GM23248 (cell line): Measurements from ENCODE around the gene GAREM1. TPM values are rescaled to one million over a fixed set of nuclear protein-coding genes. Genes with fewer than 3 reads are reported as not detected.
A peak's percentile ranks its signal among the peaks of the same experiment; 100 is the strongest.

Source experiments
- DNase-seq: peaks from one replicate; pipeline ENCODE4 v3.0.0-alpha.2; 2015
- H2AFZ ChIP-seq: fragments of 200-600 bp; sonication (generic); 2 replicates; pipeline ENCODE4 v1.6.1; 2016; ENCODE audit warnings: antibody characterized with exemption
- H3F3A ChIP-seq: fragments of 200-600 bp; sonication (generic); 2 replicates; pipeline ENCODE4 v1.6.1; 2016; ENCODE audit warnings: mild to moderate bottlenecking, antibody characterized with exemption, mixed run types; ENCODE audit not compliant: insufficient read depth
- H3K27ac ChIP-seq: fragments of 200-600 bp; sonication (generic); 2 replicates; pipeline ENCODE4 v1.5.1; 2016; ENCODE audit warnings: mild to moderate bottlenecking
- H3K27me3 ChIP-seq: fragments of 200-600 bp; sonication (generic); replicated peaks from 2 replicates; pipeline ENCODE4 v1.6.1; 2016; ENCODE audit warnings: mild to moderate bottlenecking; ENCODE audit not compliant: insufficient read depth
- H3K36me3 ChIP-seq: fragments of 200-600 bp; sonication (generic); 2 replicates; pipeline ENCODE4 v1.6.1; 2016; ENCODE audit warnings: low read depth, mild to moderate bottlenecking
- H3K4me1 ChIP-seq: fragments of 200-600 bp; sonication (generic); 2 replicates; pipeline ENCODE4 v1.6.1; 2016; ENCODE audit warnings: mild to moderate bottlenecking; ENCODE audit not compliant: insufficient read depth
- H3K4me2 ChIP-seq: fragments of 200-600 bp; sonication (generic); one replicate; pipeline ENCODE4 v1.6.1; 2016; ENCODE audit warnings: mild to moderate bottlenecking; ENCODE audit not compliant: unreplicated experiment
- H3K4me3 ChIP-seq: fragments of 200-600 bp; sonication (generic); 2 replicates; pipeline ENCODE4 v1.5.1; 2016; ENCODE audit warnings: mild to moderate bottlenecking
- H3K79me2 ChIP-seq: fragments of 200-600 bp; sonication (generic); 2 replicates; pipeline ENCODE4 v1.6.1; 2016; ENCODE audit warnings: mild to moderate bottlenecking; ENCODE audit not compliant: insufficient read depth
- H3K9ac ChIP-seq: fragments of 200-600 bp; sonication (generic); 2 replicates; pipeline ENCODE4 v1.6.1; 2016; ENCODE audit warnings: mild to moderate bottlenecking
- H3K9me2 ChIP-seq: fragments of 200-600 bp; sonication (generic); 2 replicates; pipeline ENCODE4 v1.6.1; 2016; ENCODE audit warnings: mixed run types, mild to moderate bottlenecking, moderate library complexity; ENCODE audit not compliant: insufficient read depth
- H3K9me3 ChIP-seq: fragments of 200-600 bp; sonication (generic); one replicate; pipeline ENCODE4 v1.6.1; 2017; ENCODE audit warnings: low read depth
- H4K20me1 ChIP-seq: fragments of 200-600 bp; sonication (generic); 2 replicates; pipeline ENCODE4 v1.6.0; 2016; ENCODE audit not compliant: insufficient read depth
- EZH2 ChIP-seq: fragments of 200-600 bp; sonication (generic); IDR thresholded peaks from 2 replicates; pipeline ENCODE4 v1.6.1; 2018; ENCODE audit warnings: antibody characterized with exemption, mild to moderate bottlenecking; ENCODE audit not compliant: insufficient read depth, poor library complexity, severe bottlenecking
- EZH2phosphoT487 ChIP-seq: fragments of 200-600 bp; sonication (generic); IDR thresholded peaks from 2 replicates; pipeline ENCODE4 v1.6.1; 2018; ENCODE audit warnings: antibody characterized with exemption, moderate library complexity, mild to moderate bottlenecking, low read depth; ENCODE audit not compliant: insufficient read depth
- WGBS, 2 experiments: methylation state at CpG; one replicate each; pipeline ENCODE4 v1.1.6; 2015 to 2017; ENCODE audit warnings: low lambda C conversion rate in 2 of 2, low coverage in 1 of 2; ENCODE audit errors: missing lambda C conversion rate in 2 of 2; 5-methylcytosine and 5-hydroxymethylcytosine counted together
- in situ Hi-C: fragments of 300-500 bp; cut with MboI; formaldehyde crosslinking; loops from 2 replicates; pipeline ENCODE4 v1.15.0; 2020
- polyA plus RNA-seq: library from polyadenylated mRNA; unstranded; fragments of >200 nt; fragmentation: Nextera tagmentation; extraction: Ambion mirVana; gene quantifications from 2 replicates; pipeline ENCODE4 v1.2.1, GENCODE V29; 2016
- total RNA-seq: library from RNA; depleted of rRNA; stranded (reverse); fragments of >200 nt; shearing (Covaris generic); gene quantifications from 2 replicates; pipeline ENCODE4 v1.2.3, GENCODE V29; 2014

Gene GAREM1
- total and polyA plus RNA-seq, 2 experiments from 2014 or later, result 0.30 to 1.2 TPM

- no peaks in the 10 kb centered on the region for H3F3A ChIP-seq
- no peak overlapping the region for H3K4me2 ChIP-seq
- no peaks in the 10 kb centered on the region for H3K9me2 ChIP-seq
- no peak overlapping the region for H3K27ac ChIP-seq
- in situ Hi-C loops, result no loop called here
- TF ChIP-seq EZH2phosphoT487 (no peak), EZH2 (no peak)
- 5 to 18% methylated on average over 1 of the region's 1 CpG for WGBS, 2 experiments
- no peak overlapping the region for H3K9ac ChIP-seq
- H4K20me1 ChIP-seq, result no peaks in the 10 kb centered on the region
- H3K27me3 ChIP-seq, result no peaks in the 10 kb centered on the region
- no peak for DNase-seq
- no peaks in the 10 kb centered on the region for H3K79me2 ChIP-seq
- no peaks in the 10 kb centered on the region for H3K9me3 ChIP-seq
- H3K4me3 ChIP-seq, result no peak overlapping the region
- no peaks in the 10 kb centered on the region for H3K36me3 ChIP-seq
- no peak overlapping the region for H2AFZ ChIP-seq
- H3K4me1 ChIP-seq, result no peaks in the 10 kb centered on the region
Measured at GRCh38 chr18:32455361-32455760, 15.3 kb downstream of the GAREM1 start.

GRCh38 chr18:32454593-32454992, 16.1 kb downstream of the GAREM1 start:
- H2AFZ ChIP-seq, result no peak overlapping the region
- H3K36me3 ChIP-seq, result no peaks in the 10 kb centered on the region
- no peaks in the 10 kb centered on the region for H3K79me2 ChIP-seq
- no peak overlapping the region for H3K27ac ChIP-seq
- no peaks in the 10 kb centered on the region for H3K4me1 ChIP-seq
- in situ Hi-C loops, result no loop called here
- 3 to 6% methylated on average over 1 of the region's 1 CpG for WGBS, 2 experiments
- H4K20me1 ChIP-seq, result no peaks in the 10 kb centered on the region
- no peaks in the 10 kb centered on the region for H3F3A ChIP-seq
- peak; percentile 9 for DNase-seq
- no peak overlapping the region for H3K4me3 ChIP-seq
- H3K4me2 ChIP-seq, result no peak overlapping the region
- H3K27me3 ChIP-seq, result no peaks in the 10 kb centered on the region
- H3K9me2 ChIP-seq, result no peaks in the 10 kb centered on the region
- TF ChIP-seq EZH2phosphoT487 (no peak), EZH2 (no peak)
- no peak overlapping the region for H3K9ac ChIP-seq
- no peaks in the 10 kb centered on the region for H3K9me3 ChIP-seq

- no peak overlapping the region for H3K4me3 ChIP-seq
- H3K27ac ChIP-seq, result no peak overlapping the region
- no peaks in the 10 kb centered on the region for H3K9me2 ChIP-seq
- no peaks in the 10 kb centered on the region for H3K36me3 ChIP-seq
- no peaks in the 10 kb centered on the region for H3K27me3 ChIP-seq
- no peaks in the 10 kb centered on the region for H3K4me1 ChIP-seq
- H3K4me2 ChIP-seq, result no peak overlapping the region
- in situ Hi-C loops, result no loop called here
- H3K9ac ChIP-seq, result no peak overlapping the region
- H3K9me3 ChIP-seq, result no peaks in the 10 kb centered on the region
- TF ChIP-seq EZH2phosphoT487, result no peak
- TF ChIP-seq EZH2, result no peak
- H2AFZ ChIP-seq, result no peak overlapping the region
- H3K79me2 ChIP-seq, result no peaks in the 10 kb centered on the region
- no peaks in the 10 kb centered on the region for H3F3A ChIP-seq
- no peaks in the 10 kb centered on the region for H4K20me1 ChIP-seq
- DNase-seq, result no peak
Measured at GRCh38 chr18:32450874-32451273, 19.8 kb downstream of the GAREM1 start.

- H3K79me2 ChIP-seq, result no peaks in the 10 kb centered on the region
- H3K27ac ChIP-seq, result no peak overlapping the region
- no peak overlapping the region for H3K4me2 ChIP-seq
- no peaks in the 10 kb centered on the region for H3F3A ChIP-seq
- H3K4me3 ChIP-seq, result no peak overlapping the region
- no peaks in the 10 kb centered on the region for H3K4me1 ChIP-seq
- H3K36me3 ChIP-seq, result no peaks in the 10 kb centered on the region
- TF ChIP-seq EZH2 (no peak), EZH2phosphoT487 (no peak)
- in situ Hi-C loops, result no loop called here
- no peaks in the 10 kb centered on the region for H4K20me1 ChIP-seq
- H3K27me3 ChIP-seq, result no peaks in the 10 kb centered on the region
- DNase-seq, result no peak
- H3K9me2 ChIP-seq, result no peaks in the 10 kb centered on the region
- 59 to 70% methylated on average over 3 of the region's 3 CpGs for WGBS, 2 experiments
- H3K9me3 ChIP-seq, result no peaks in the 10 kb centered on the region
- no peak overlapping the region for H2AFZ ChIP-seq
- H3K9ac ChIP-seq, result no peak overlapping the region
Measured at GRCh38 chr18:32450026-32450691, 20.5 kb downstream of the GAREM1 start.

GRCh38 chr18:32446780-32447179, 23.9 kb downstream of the GAREM1 start:
- Histone ChIP-seq H3K4me1 (no peaks in the 10 kb centered on the region), H3K27me3 (peaks cover 11% of the 10 kb centered on the region; the same call in 1 of the 2 replicates), H3K4me3 (no peak overlapping the region), H3K9me2 (no peaks in the 10 kb centered on the region), H3K79me2 (no peaks in the 10 kb centered on the region), H3K36me3 (no peaks in the 10 kb centered on the region), H3F3A (no peaks in the 10 kb centered on the region), H3K9ac (no peak overlapping the region), H2AFZ (no peak overlapping the region), H3K27ac (no peak overlapping the region), H3K4me2 (no peak overlapping the region), H3K9me3 (no peaks in the 10 kb centered on the region), H4K20me1 (no peaks in the 10 kb centered on the region)
- no peak for DNase-seq
- TF ChIP-seq EZH2phosphoT487 (no peak), EZH2 (no peak)
- in situ Hi-C loops, result no loop called here
- WGBS, 2 experiments, result 58 to 63% methylated on average over 3 of the region's 3 CpGs
